ACHN (cell line): ENCODE measurements around the gene SRRM1.
"Not testable (repeated sequence)": the region's sequence is repeated elsewhere in the genome, so short reads cannot be mapped to it uniquely, and the experiment has no call there.

Source experiments
- DNase-seq: peaks from one replicate; pipeline ENCODE4 v3.0.0-alpha.2; 2015
- in situ Hi-C: cut with HindIII; loops from 2 replicates; pipeline ENCODE4 v1.10.0; 2017; ENCODE audit warnings: low sequenced_read_pairs, low pct_ligation_motif_present, low pct_unique_long_range_greater_than_20kb

Gene SRRM1

GRCh38 chr1:24639881-24640280, 3.2 kb upstream of the SRRM1 start:
- in situ Hi-C loops: loop anchor here (10.0 kb wide), 1 partner anchor 445 kb away; no protein-coding TSS in a partner anchor
- no peak for DNase-seq

GRCh38 chr1:24640288-24640687, 2.8 kb upstream of the SRRM1 start:
- in situ Hi-C loops: no loop called here

GRCh38 chr1:24641646-24642151, 1.4 kb upstream of the SRRM1 start:
- in situ Hi-C loops: no loop called here
- no peak for DNase-seq

More at GRCh38 chr1:24640288-24640687, 2.8 kb upstream of the SRRM1 start:
- no peak for DNase-seq

GRCh38 chr1:24643363-24644099, 429 bp downstream of the SRRM1 start:
- in situ Hi-C loops: no loop called here

GRCh38 chr1:24644100-24644384, 940 bp downstream of the SRRM1 start:
- DNase-seq: no peak
- in situ Hi-C loops: no loop called here

More at GRCh38 chr1:24643363-24644099, 429 bp downstream of the SRRM1 start:
- peak; percentile 9 for DNase-seq

GRCh38 chr1:24648919-24649318, 5.8 kb downstream of the SRRM1 start:
- no peak for DNase-seq
- in situ Hi-C loops: no loop called here

GRCh38 chr1:24652382-24652781, 9.3 kb downstream of the SRRM1 start:
- no peak for DNase-seq
- in situ Hi-C loops: no loop called here

- no peak for DNase-seq
- in situ Hi-C loops: no loop called here
Measured at GRCh38 chr1:24654010-24654409, 10.9 kb downstream of the SRRM1 start.

- in situ Hi-C loops: no loop called here
- DNase-seq: no peak
Measured at GRCh38 chr1:24656046-24656445, 12.9 kb downstream of the SRRM1 start.

- DNase-seq: peak; percentile 66
- in situ Hi-C loops: no loop called here
Measured at GRCh38 chr1:24657781-24658180, 14.7 kb downstream of the SRRM1 start.

GRCh38 chr1:24659166-24659904, 16.2 kb downstream of the SRRM1 start:
- in situ Hi-C loops: no loop called here

GRCh38 chr1:24659993-24660665, 17.0 kb downstream of the SRRM1 start:
- in situ Hi-C loops: no loop called here
- no peak for DNase-seq

More at GRCh38 chr1:24659166-24659904, 16.2 kb downstream of the SRRM1 start:
- no peak for DNase-seq

- in situ Hi-C loops: no loop called here
- DNase-seq: no peak
Measured at GRCh38 chr1:24664507-24665033, 21.5 kb downstream of the SRRM1 start.

GRCh38 chr1:24666794-24667193, 23.7 kb downstream of the SRRM1 start:
- no peak for DNase-seq
- in situ Hi-C loops: no loop called here

- in situ Hi-C loops: not testable (repeated sequence)
Measured at GRCh38 chr1:24671372-24671771, 28.3 kb downstream of the SRRM1 start.

GRCh38 chr1:24672686-24673085, 29.6 kb downstream of the SRRM1 start:
- in situ Hi-C loops, DNase-seq: not testable (repeated sequence)

More at GRCh38 chr1:24671372-24671771, 28.3 kb downstream of the SRRM1 start:
- DNase-seq: not testable (repeated sequence)

- no peak for DNase-seq
- in situ Hi-C loops: no loop called here
Measured at GRCh38 chr1:24673341-24673740, 30.2 kb downstream of the SRRM1 start.

GRCh38 chr1:24678421-24678820, 35.3 kb downstream of the SRRM1 start:
- in situ Hi-C loops, DNase-seq: not testable (repeated sequence)

- in situ Hi-C loops: no loop called here
- DNase-seq: no peak
Measured at GRCh38 chr1:24679725-24680124, 36.6 kb downstream of the SRRM1 start.
